Endothelial cell of umbilical vein (primary cell): ENCODE results near the gene TF. TPM values are rescaled to one million over a fixed set of nuclear protein-coding genes. Genes with fewer than 3 reads are reported as not detected.

Experiments used
- BruUV-seq: library from RNA; stranded (reverse); fragments of 400-500 nt; replicated peaks from 2 replicates; lab custom pipeline; 2021; lab: Mats Ljungman, UMichigan
- CTCF ChIA-PET: fragments of 300-600, 350-600 bp; sonication (Branson Sonifier 250); formaldehyde crosslinking; loops from one replicate; lab custom pipeline; 2021; ENCODE audit warnings: antibody characterized with exemption, inconsistent platforms; lab: Charles Lee
- POLR2A ChIA-PET: fragments of 300-600, 350-600 bp; sonication (Branson Sonifier 250); formaldehyde crosslinking; loops from one replicate; lab custom pipeline; 2021; ENCODE audit warnings: antibody characterized with exemption, inconsistent platforms; lab: Charles Lee
- DNase-seq: peaks from one replicate; pipeline ENCODE4 v3.0.0-alpha.2; 2011; ENCODE audit warnings: low read depth, low spot score
- FAIRE-seq: peaks from 2 replicates; lab custom pipeline; 2011; peaks lifted over from hg19 to GRCh38; lab: Jason Lieb, UNC
- H2AFZ ChIP-seq: 2 replicates; pipeline ENCODE4 v1.6.0; 2012; ENCODE audit warnings: low read depth, low read length, control low read depth, inconsistent platforms
- H3K27ac ChIP-seq: 2 replicates; pipeline ENCODE4 v1.5.1; 2011; ENCODE audit warnings: low read depth, mild to moderate bottlenecking, control low read depth, low read length, moderate library complexity; ENCODE audit not compliant: insufficient read depth
- H3K27me3 ChIP-seq, 2 experiments: 2 replicates each; pipeline versions ENCODE4 v1.6.0 to v1.6.1; 2011; ENCODE audit warnings: low read length in 2 of 2, mixed read lengths in 1 of 2; ENCODE audit not compliant: control insufficient read depth in 2 of 2, insufficient read depth in 2 of 2
- H3K36me3 ChIP-seq, 2 experiments: 2 replicates in 1 of 2; 3 replicates in 1 of 2; pipeline ENCODE4 v1.5.1; 2011; ENCODE audit warnings: low read length in 2 of 2, mild to moderate bottlenecking in 1 of 2, moderate library complexity in 1 of 2; ENCODE audit not compliant: control insufficient read depth in 2 of 2, insufficient read depth in 2 of 2; ENCODE audit errors: extremely low read depth in 1 of 2
- H3K4me1 ChIP-seq: 3 replicates; pipeline ENCODE4 v1.5.1; 2011; ENCODE audit warnings: mild to moderate bottlenecking, low read length; ENCODE audit not compliant: control insufficient read depth, insufficient read depth; ENCODE audit errors: extremely low read depth
- H3K4me2 ChIP-seq: 2 replicates; pipeline ENCODE4 v1.6.1; 2011; ENCODE audit warnings: low read length, control low read depth, mixed read lengths; ENCODE audit not compliant: insufficient read depth
- H3K4me3 ChIP-seq, 3 experiments: fragments of 200-600 bp in 1 of 3; sonication (generic), shearing (Covaris generic) in 1 of 3; replicated peaks in 1 of 3; 2 replicates each; pipeline ENCODE4 v1.5.1; 2011 to 2016; ENCODE audit warnings: control low read depth in 3 of 3, low read length in 3 of 3, mild to moderate bottlenecking in 2 of 3, inconsistent platforms in 1 of 3, low read depth in 1 of 3, moderate library complexity in 1 of 3; ENCODE audit not compliant: insufficient read depth in 1 of 3
- H3K79me2 ChIP-seq: 2 replicates; pipeline ENCODE4 v1.6.0; 2012; ENCODE audit warnings: low read length, inconsistent platforms; ENCODE audit not compliant: control insufficient read depth, insufficient read depth
- H3K9ac ChIP-seq: replicated peaks from 2 replicates; pipeline ENCODE3; 2011; ENCODE audit warnings: low read length, control low read depth; ENCODE audit not compliant: insufficient read depth; ENCODE audit errors: extremely low read depth
- H3K9me1 ChIP-seq: replicated peaks from 3 replicates; pipeline ENCODE4 v1.6.0; 2011; ENCODE audit warnings: mild to moderate bottlenecking, low read length; ENCODE audit not compliant: control insufficient read depth, insufficient read depth; ENCODE audit errors: extremely low read depth
- H3K9me3 ChIP-seq: replicated peaks from 2 replicates; pipeline ENCODE4 v1.5.1; 2012; ENCODE audit warnings: low read length, inconsistent platforms; ENCODE audit not compliant: control insufficient read depth, insufficient read depth
- H4K20me1 ChIP-seq: replicated peaks from 2 replicates; pipeline ENCODE3; 2011; ENCODE audit warnings: mild to moderate bottlenecking, low read length; ENCODE audit not compliant: control insufficient read depth, insufficient read depth; ENCODE audit errors: extremely low read depth
- CTCF ChIP-seq, 2 donors: IDR thresholded peaks; 1 replicate in 1 of 2; 2 replicates in 1 of 2; pipeline ENCODE4 v1.5.1; 2011; ENCODE audit warnings: low read length in 2 of 2, mild to moderate bottlenecking in 2 of 2, moderate library complexity in 2 of 2, control low read depth in 1 of 2, inconsistent platforms in 1 of 2, low read depth in 1 of 2; ENCODE audit not compliant: insufficient read depth in 1 of 2; ENCODE audit errors: extremely low read depth in 1 of 2
- FOS ChIP-seq: IDR thresholded peaks from 2 replicates; pipeline ENCODE4 v1.6.1; 2011; ENCODE audit warnings: mild to moderate bottlenecking, low read length, moderate library complexity, borderline replicate concordance; ENCODE audit not compliant: insufficient read depth
- GATA2 ChIP-seq: IDR thresholded peaks from 2 replicates; pipeline ENCODE4 v1.7.0; 2011; ENCODE audit warnings: low read depth, mild to moderate bottlenecking, moderate library complexity, mixed read lengths, low read length; ENCODE audit not compliant: insufficient read length, insufficient read depth
- JUN ChIP-seq: IDR thresholded peaks from 2 replicates; pipeline ENCODE4 v1.6.1; 2011; ENCODE audit warnings: borderline replicate concordance, low read depth; ENCODE audit not compliant: insufficient read length, insufficient read depth
- POLR2A ChIP-seq: IDR thresholded peaks from 2 replicates; pipeline ENCODE4 v1.6.1; 2012; ENCODE audit warnings: low read depth, mild to moderate bottlenecking, control low read depth, low read length
- POLR2AphosphoS5 ChIP-seq: IDR thresholded peaks from 2 replicates; pipeline ENCODE4 v1.6.1; 2012; ENCODE audit warnings: low read depth, mild to moderate bottlenecking, control low read depth, low read length, moderate library complexity; ENCODE audit not compliant: insufficient read depth
- dilution Hi-C: fragments of 300-500 bp; cut with MboI; formaldehyde crosslinking; loops from one replicate; pipeline ENCODE4 v1.15.0; 2019; ENCODE audit warnings: low sequenced_read_pairs; ENCODE audit not compliant: extremely low pct_ligation_motif_present
- intact Hi-C: fragments of 100-400 bp; cut with micrococcal nuclease; formaldehyde crosslinking; loops from one replicate; pipeline ENCODE4 v1.10.0; 2022
- polyA plus RNA-seq, 4 experiments: library from polyadenylated mRNA; depleted of rRNA in 3 of 4; stranded (reverse) in 3 of 4; unstranded in 1 of 4; fragments of >200 nt; gene quantifications; 2 replicates each; pipeline versions ENCODE4 v1.2.1 to v1.2.3, GENCODE V29; 2011 to 2012; ENCODE audit warnings: missing spikeins in 1 of 4
- total RNA-seq: library from RNA; stranded (reverse); gene quantifications from 2 replicates; pipeline ENCODE4 v1.2.3, GENCODE V29; 2021
- TF ChIP-seq, protein P1 (sequence below): IDR thresholded peaks from 2 replicates; pipeline ENCODE4 v1.6.1; 2011; ENCODE audit not compliant: insufficient read depth, insufficient read length

The TF gene
- total and polyA plus RNA-seq, 2 donors (not counting 3 experiments of a cell fraction or from before 2014, with no cell fraction given) = 0.32 to 0.69 TPM

DNA sequence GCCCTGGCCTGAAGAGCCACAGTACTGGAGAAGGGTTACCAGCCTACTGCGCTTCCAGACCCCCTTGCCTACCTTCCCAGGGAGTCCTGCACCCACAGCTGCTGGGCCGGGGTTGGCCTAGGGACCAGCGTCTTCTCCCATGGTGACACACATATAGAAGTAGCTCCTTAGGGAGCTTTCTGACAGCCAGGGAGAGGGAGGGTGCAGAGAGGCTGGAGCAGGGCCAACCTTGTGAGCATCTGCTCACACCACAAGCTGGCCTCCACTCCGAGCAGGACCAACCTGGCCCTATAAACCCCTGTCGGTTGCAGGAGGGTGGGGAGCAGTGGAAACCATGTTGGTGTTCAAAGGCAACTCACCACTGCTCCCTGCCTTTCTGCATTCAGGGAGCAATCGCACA is 94.6 kb downstream of the TF start:
- ChIA-PET CTCF (interaction anchor here (1.0 to 1.3 kb wide), 2 partner anchors 18 to 78 kb away, joined by 3 to 5 read pairs; no protein-coding TSS in a partner anchor), POLR2A (no interaction called here)
- DNase-seq (no peak), FAIRE-seq (no peak)
- H3K9me1 ChIP-seq = no peaks in the 10 kb centered on the region
- no peaks in the 10 kb centered on the region for H3K36me3 ChIP-seq
- dilution Hi-C loops = no loop called here
- H3K9me3 ChIP-seq = no peaks in the 10 kb centered on the region
- no peak overlapping the region for H3K4me2 ChIP-seq
- no peak overlapping the region for H3K9ac ChIP-seq
- BruUV-seq = no TSS peak
- TF ChIP-seq GATA2 (no peak), CTCF (IDR thresholded peaks at IDR 0.05; ENCODE audit: extremely low read depth in 1 of 2, insufficient read depth in 1 of 2, low read depth in 1 of 2, low read length in 2 of 2) (no peak), JUN (no peak), FOS (no peak)
- no peak overlapping the region for H3K27ac ChIP-seq
- no peaks in the 10 kb centered on the region for H4K20me1 ChIP-seq
- no peak overlapping the region for H3K4me3 ChIP-seq
- peaks cover 0 to 2% of the 10 kb centered on the region in 2 experiments for H3K27me3 ChIP-seq
- intact Hi-C loops = no loop called here
- no peak overlapping the region for H2AFZ ChIP-seq
- no peaks in the 10 kb centered on the region for H3K4me1 ChIP-seq
- H3K79me2 ChIP-seq = no peaks in the 10 kb centered on the region

- ChIA-PET CTCF (interaction anchor here (1.0 to 1.3 kb wide), 2 partner anchors 18 to 78 kb away, joined by 3 to 5 read pairs; no protein-coding TSS in a partner anchor), POLR2A (no interaction called here)
- DNase-seq (no peak), FAIRE-seq (no peak)
- H3K27me3 ChIP-seq = peaks cover 0 to 2% of the 10 kb centered on the region in 2 experiments
- H3K9ac ChIP-seq = no peak overlapping the region
- no peaks in the 10 kb centered on the region for H4K20me1 ChIP-seq
- dilution Hi-C loops (no loop called here), intact Hi-C loops (no loop called here)
- H3K4me1 ChIP-seq = no peaks in the 10 kb centered on the region
- TF ChIP-seq, protein P1, sequence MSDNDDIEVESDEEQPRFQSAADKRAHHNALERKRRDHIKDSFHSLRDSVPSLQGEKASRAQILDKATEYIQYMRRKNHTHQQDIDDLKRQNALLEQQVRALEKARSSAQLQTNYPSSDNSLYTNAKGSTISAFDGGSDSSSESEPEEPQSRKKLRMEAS = no peak
- TF ChIP-seq POLR2A (no peak), CTCF (IDR thresholded peaks at IDR 0.05; ENCODE audit: extremely low read depth in 1 of 2, insufficient read depth in 1 of 2, low read depth in 1 of 2, low read length in 2 of 2) (no peak), JUN (no peak), POLR2AphosphoS5 (no peak)
- no peak overlapping the region for H3K4me2 ChIP-seq
- no peaks in the 10 kb centered on the region for H3K9me1 ChIP-seq
- H3K27ac ChIP-seq = no peak overlapping the region
- H2AFZ ChIP-seq = no peak overlapping the region
- H3K79me2 ChIP-seq = no peaks in the 10 kb centered on the region
- no peak overlapping the region for H3K4me3 ChIP-seq
- H3K9me3 ChIP-seq = no peaks in the 10 kb centered on the region
- no TSS peak for BruUV-seq
- no peaks in the 10 kb centered on the region for H3K36me3 ChIP-seq
Measured at GRCh38 chr3:133841196-133841595, 95.0 kb downstream of the TF start.
